GM10248 (cell line): ENCODE results near the gene PHOSPHO1.
A peak's percentile ranks its signal among the peaks of the same experiment; 100 is the strongest.
"Not testable (repeated sequence)": the region's sequence is repeated elsewhere in the genome, so short reads cannot be mapped to it uniquely, and the experiment has no call there.

Experiments
- CTCF ChIA-PET: fragments of 300-600 bp; sonication (Branson Sonifier 250); formaldehyde crosslinking; extraction: SDS; loops from one replicate; lab custom pipeline; 2021; ENCODE audit warnings: antibody characterized with exemption; lab: Yijun Ruan, JAX
- POLR2A ChIA-PET: fragments of 350-650 bp; sonication (Branson Sonifier 250); formaldehyde crosslinking; extraction: SDS; loops from one replicate; lab custom pipeline; 2020; ENCODE audit warnings: antibody characterized with exemption; lab: Yijun Ruan, JAX
- DNase-seq: peaks from one replicate; pipeline ENCODE4 v3.0.0; 2012; ENCODE audit errors: extremely low spot score
- CTCF ChIP-seq: IDR thresholded peaks from 2 replicates; pipeline ENCODE4 v1.5.1; 2012; ENCODE audit warnings: mild to moderate bottlenecking, low read depth; ENCODE audit errors: extremely low read depth, missing control alignments, control extremely low read depth

Gene PHOSPHO1

DNA sequence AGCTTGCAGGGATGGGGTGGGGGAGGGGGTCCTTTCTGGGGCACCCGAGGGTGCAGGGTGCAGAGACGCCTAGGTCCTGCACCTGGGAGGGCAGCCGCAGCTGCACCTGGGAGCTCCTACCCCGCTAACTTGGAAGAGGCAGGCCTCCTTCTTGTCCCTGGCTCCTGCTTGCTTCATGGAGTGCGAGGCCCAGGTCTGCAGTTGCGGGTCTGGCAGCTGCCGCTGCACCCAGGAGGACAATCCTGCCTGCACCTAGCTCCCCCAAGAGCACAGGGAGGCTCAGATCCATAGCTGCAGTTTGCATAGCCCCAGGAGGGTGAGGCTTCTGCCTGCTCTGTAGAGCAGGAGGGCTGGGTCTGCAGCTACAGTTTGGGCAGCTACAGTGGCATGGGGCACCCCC, 46.8 kb downstream of the PHOSPHO1 start:
- no peak for DNase-seq
- TF ChIP-seq CTCF = no peak
- ChIA-PET CTCF (interaction anchor here (1.3 to 6.9 kb wide), 2 partner anchors 38 to 44 kb away, joined by 4 to 124 read pairs; partner anchors contain the start of gene PHOSPHO1), POLR2A (no interaction called here)

GRCh38 chr17:49183341-49183740, 47.2 kb downstream of the PHOSPHO1 start:
- ChIA-PET CTCF (interaction anchor here (1.3 to 6.9 kb wide), 2 partner anchors 39 to 45 kb away, joined by 4 to 124 read pairs; partner anchors contain the start of gene PHOSPHO1), POLR2A (no interaction called here)
- no peak for DNase-seq
- no peak for TF ChIP-seq CTCF

GRCh38 chr17:49180998-49181635, 49.5 kb downstream of the PHOSPHO1 start:
- no peak for DNase-seq
- no peak for TF ChIP-seq CTCF
- ChIA-PET POLR2A (no interaction called here), CTCF (interaction anchor here (0.6 to 6.9 kb wide), 20 partner anchors 8 to 385 kb away, joined by 3 to 124 read pairs (median 7); partner anchors contain the start of genes ABI3, GNGT2 and PHOSPHO1)

DNA sequence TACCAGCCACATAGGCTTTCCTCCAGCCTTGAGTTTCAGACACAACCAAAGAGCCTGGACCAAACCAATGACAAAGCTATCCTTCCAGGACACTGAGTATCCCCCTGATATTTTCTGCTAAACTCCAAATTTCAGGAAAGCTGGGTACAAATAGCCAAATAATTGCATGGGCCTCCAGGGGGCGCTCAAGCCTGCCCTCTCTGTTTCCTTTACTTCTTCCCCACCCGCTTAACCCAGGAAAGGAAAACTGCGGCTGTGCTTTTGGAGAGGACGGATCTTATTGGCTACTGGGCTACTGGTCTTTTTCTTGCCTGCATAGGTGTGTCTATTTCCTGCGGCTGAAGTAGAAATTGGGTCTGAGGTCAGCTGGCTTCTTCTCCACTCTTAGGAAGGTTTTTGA, 50.3 kb downstream of the PHOSPHO1 start:
- ChIA-PET CTCF (interaction anchor here (1.0 to 6.9 kb wide), 24 partner anchors 9 to 377 kb away, joined by 3 to 124 read pairs (median 6); partner anchors contain the start of genes ABI3, GNGT2 and PHOSPHO1), POLR2A (no interaction called here)
- DNase-seq = peak; percentile 70
- peak; percentile 64 for TF ChIP-seq CTCF

GRCh38 chr17:49175978-49176377, 54.6 kb downstream of the PHOSPHO1 start:
- DNase-seq, POLR2A ChIA-PET: not testable (repeated sequence)
- CTCF ChIA-PET = interaction anchor here (0.8 kb wide), 1 partner anchor 52 kb away, joined by 5 read pairs; no protein-coding TSS in a partner anchor
